NB4 (cell line): Measurements from ENCODE around the gene CGB2.
"Not testable (repeated sequence)": the region's sequence is repeated elsewhere in the genome, so short reads cannot be mapped to it uniquely, and the experiment has no call there.

Source experiments
- DNase-seq: peaks from one replicate; pipeline ENCODE4 v3.0.0; 2010; ENCODE audit warnings: low read depth
- H3K4me3 ChIP-seq: one replicate; pipeline ENCODE4 v1.5.1; 2011; ENCODE audit warnings: mild to moderate bottlenecking, low read depth, low read length, moderate library complexity
- CTCF ChIP-seq: IDR thresholded peaks from one replicate; pipeline ENCODE4 v1.5.1; 2012; ENCODE audit warnings: low read depth, low read length
- MAX ChIP-seq: IDR thresholded peaks from 2 replicates; pipeline ENCODE4 v1.6.1; 2011; ENCODE audit warnings: low read depth, low read length
- MYC ChIP-seq: IDR thresholded peaks from 2 replicates; pipeline ENCODE4 v1.6.1; 2011; ENCODE audit warnings: low read depth, low read length
- POLR2A ChIP-seq: IDR thresholded peaks from 2 replicates; pipeline ENCODE4 v1.6.1; 2011; ENCODE audit warnings: mild to moderate bottlenecking; ENCODE audit not compliant: insufficient read length; ENCODE audit errors: extremely low read depth

The CGB2 gene

GRCh38 chr19:49019242-49019932 lies 12.3 kb upstream of the CGB2 start:
- TF ChIP-seq POLR2A, result no peak
- TF ChIP-seq MAX, result no peak
- TF ChIP-seq CTCF, result no peak
- no peak for TF ChIP-seq MYC
- no peak overlapping the region for H3K4me3 ChIP-seq
- peak; percentile 46 for DNase-seq

GRCh38 chr19:49020342-49020741 lies 11.3 kb upstream of the CGB2 start:
- no peak overlapping the region for H3K4me3 ChIP-seq
- TF ChIP-seq POLR2A, result no peak
- TF ChIP-seq CTCF, result no peak
- no peak for TF ChIP-seq MYC
- no peak for TF ChIP-seq MAX
- DNase-seq, result no peak

GRCh38 chr19:49020931-49021895 lies 10.5 kb upstream of the CGB2 start:
- no peak overlapping the region for H3K4me3 ChIP-seq
- no peak for TF ChIP-seq MYC
- no peak for TF ChIP-seq CTCF
- no peak for TF ChIP-seq POLR2A
- TF ChIP-seq MAX, result no peak
- peak; percentile 47 for DNase-seq

GRCh38 chr19:49022116-49022515 lies 9.6 kb upstream of the CGB2 start:
- no peak for DNase-seq
- TF ChIP-seq CTCF (no peak), MAX (no peak), MYC (no peak), POLR2A (no peak)

GRCh38 chr19:49024233-49024632 lies 7.5 kb upstream of the CGB2 start, which contains the start of gene CGB3:
TSS of gene CGB3 (minus strand) at chr19:49024333. CDS start at chr19:49023971, 362 bp downstream.
- H3K4me3 ChIP-seq, DNase-seq: not testable (repeated sequence)

More at GRCh38 chr19:49022116-49022515, 9.6 kb upstream of the CGB2 start:
- no peak overlapping the region for H3K4me3 ChIP-seq

- H3K4me3 ChIP-seq, DNase-seq: not testable (repeated sequence)
Observed at GRCh38 chr19:49025088-49025487, 6.6 kb upstream of the CGB2 start.

- not testable (repeated sequence) for DNase-seq, H3K4me3 ChIP-seq
Observed at GRCh38 chr19:49025599-49025998, 6.1 kb upstream of the CGB2 start.

- DNase-seq, H3K4me3 ChIP-seq: not testable (repeated sequence)
Observed at GRCh38 chr19:49028686-49029085, 3.0 kb upstream of the CGB2 start.

GRCh38 chr19:49029749-49030148 lies 1.9 kb upstream of the CGB2 start:
- H3K4me3 ChIP-seq, DNase-seq: not testable (repeated sequence)

- not testable (repeated sequence) for H3K4me3 ChIP-seq, DNase-seq
Observed at GRCh38 chr19:49030323-49030722, 1.4 kb upstream of the CGB2 start.
